WTC11 (cell line): ENCODE measurements around the gene ZNF578. TPM values are rescaled to one million over a fixed set of nuclear protein-coding genes. Genes with fewer than 3 reads are reported as not detected.
"Not testable (repeated sequence)": the region's sequence is repeated elsewhere in the genome, so short reads cannot be mapped to it uniquely, and the experiment has no call there.

ENCODE experiments used
- ATAC-seq: fragments of 200-7000 bp; cut with Tn5 transposase; 2 replicates; pipeline ENCODE4 v1.10.0; 2021; ENCODE audit warnings: mild to moderate bottlenecking, moderate library complexity
- CTCF ChIA-PET: fragments of 300-600 bp; sonication (Branson Sonifier 250); formaldehyde crosslinking; loops from one replicate; lab custom pipeline; 2021; ENCODE audit warnings: antibody characterized with exemption; lab: Charles Lee
- POLR2A ChIA-PET: fragments of 350-600 bp; sonication (Branson Sonifier 250); formaldehyde crosslinking; loops from one replicate; lab custom pipeline; 2021; ENCODE audit warnings: antibody characterized with exemption; lab: Charles Lee
- DNase-seq: peaks from one replicate; pipeline ENCODE4 v3.0.0; 2021; ENCODE audit warnings: low spot score
- H3K27ac Mint-ChIP-seq: 2 replicates; pipeline ENCODE4 v1.8.0; 2021; ENCODE audit warnings: mixed read lengths
- H3K27me3 Mint-ChIP-seq: 2 replicates; pipeline ENCODE4 v1.8.0; 2021; ENCODE audit warnings: low read depth, mild to moderate bottlenecking, moderate library complexity, mixed read lengths
- H3K36me3 Mint-ChIP-seq: 2 replicates; pipeline ENCODE4 v1.8.0; 2021; ENCODE audit warnings: mixed read lengths
- H3K4me1 Mint-ChIP-seq: 2 replicates; pipeline ENCODE4 v1.8.0; 2022; ENCODE audit warnings: mixed read lengths
- H3K4me3 Mint-ChIP-seq: 2 replicates; pipeline ENCODE4 v1.8.0; 2021; ENCODE audit warnings: mild to moderate bottlenecking, moderate library complexity, mixed read lengths
- H3K9me3 Mint-ChIP-seq: 2 replicates; pipeline ENCODE4 v1.8.0; 2021; ENCODE audit warnings: mixed read lengths
- CREB1 ChIP-seq: sonication (generic); formaldehyde crosslinking; IDR thresholded peaks from 2 replicates; pipeline ENCODE4 v1.8.0; 2023; ENCODE audit warnings: mild to moderate bottlenecking, missing genetic modification reagents
- ETV6 ChIP-seq: sonication (generic); formaldehyde crosslinking; IDR thresholded peaks from 2 replicates; pipeline ENCODE4 v1.8.1; 2022; ENCODE audit warnings: mild to moderate bottlenecking, missing genetic modification reagents
- GABPB1 ChIP-seq: sonication (generic); formaldehyde crosslinking; IDR thresholded peaks from 2 replicates; pipeline ENCODE4 v1.8.1; 2023; ENCODE audit warnings: mild to moderate bottlenecking, missing genetic modification reagents
- GRHL2 ChIP-seq: fragments of 250-450 bp; sonication (Bioruptor Pico); IDR thresholded peaks from 2 replicates; pipeline ENCODE4 v1.8.0; 2022; ENCODE audit warnings: mild to moderate bottlenecking, moderate library complexity; ENCODE audit not compliant: insufficient replicate concordance, severe bottlenecking
- NFATC4 ChIP-seq: fragments of 250-450 bp; sonication (Bioruptor Pico); IDR thresholded peaks from 2 replicates; pipeline ENCODE4 v1.9.0; 2021; ENCODE audit warnings: mild to moderate bottlenecking
- NR2C2 ChIP-seq: sonication (generic); formaldehyde crosslinking; IDR thresholded peaks from 2 replicates; pipeline ENCODE4 v1.8.0; 2022; ENCODE audit warnings: mild to moderate bottlenecking, missing genetic modification reagents
- SP1 ChIP-seq: sonication (generic); formaldehyde crosslinking; conservative IDR thresholded peaks from 2 replicates; pipeline ENCODE4 v1.8.1; 2022; ENCODE audit warnings: missing genetic modification reagents
- ZNF263 ChIP-seq: sonication (generic); formaldehyde crosslinking; IDR thresholded peaks from 2 replicates; pipeline ENCODE4 v1.8.1; 2022; ENCODE audit warnings: low read depth, mild to moderate bottlenecking, moderate library complexity, missing genetic modification reagents
- ZNF317 ChIP-seq: sonication (generic); formaldehyde crosslinking; IDR thresholded peaks from 2 replicates; pipeline ENCODE4 v1.8.1; 2023; ENCODE audit warnings: low read depth, mild to moderate bottlenecking, moderate library complexity, missing genetic modification reagents, borderline replicate concordance
- total RNA-seq: library from RNA; stranded (reverse); gene quantifications from 3 replicates; pipeline ENCODE4 v1.2.3, GENCODE V29; 2021
- TF ChIP-seq, protein P1 (sequence below): sonication (generic); formaldehyde crosslinking; IDR thresholded peaks from 2 replicates; pipeline ENCODE4 v1.8.0; 2022; ENCODE audit warnings: mild to moderate bottlenecking, missing genetic modification reagents
- TF ChIP-seq, protein P2 (sequence below): sonication (generic); formaldehyde crosslinking; IDR thresholded peaks from 2 replicates; pipeline ENCODE4 v1.8.0; 2023; ENCODE audit warnings: missing genetic modification reagents
- TF ChIP-seq, protein P3 (sequence below): fragments of 200-600 bp; IDR thresholded peaks from 2 replicates; pipeline ENCODE4 v1.8.0; 2022; ENCODE audit warnings: antibody characterized with exemption
- TF ChIP-seq, protein P4 (sequence below): sonication (generic); formaldehyde crosslinking; IDR thresholded peaks from 2 replicates; pipeline ENCODE4 v1.8.1; 2022; ENCODE audit warnings: low read depth, mild to moderate bottlenecking, moderate library complexity, missing genetic modification reagents, borderline replicate concordance
- TF ChIP-seq, protein P5 (sequence below): sonication (generic); formaldehyde crosslinking; IDR thresholded peaks from 2 replicates; pipeline ENCODE4 v1.8.1; 2023; ENCODE audit warnings: mild to moderate bottlenecking, missing genetic modification reagents, borderline replicate concordance
- TF ChIP-seq, protein P6 (sequence below): sonication (generic); formaldehyde crosslinking; IDR thresholded peaks from 2 replicates; pipeline ENCODE4 v1.8.0; 2022; ENCODE audit warnings: mild to moderate bottlenecking, missing genetic modification reagents

ZNF578 gene
- total RNA-seq, 1 experiment from 2014 or later: 26.6 TPM

DNA sequence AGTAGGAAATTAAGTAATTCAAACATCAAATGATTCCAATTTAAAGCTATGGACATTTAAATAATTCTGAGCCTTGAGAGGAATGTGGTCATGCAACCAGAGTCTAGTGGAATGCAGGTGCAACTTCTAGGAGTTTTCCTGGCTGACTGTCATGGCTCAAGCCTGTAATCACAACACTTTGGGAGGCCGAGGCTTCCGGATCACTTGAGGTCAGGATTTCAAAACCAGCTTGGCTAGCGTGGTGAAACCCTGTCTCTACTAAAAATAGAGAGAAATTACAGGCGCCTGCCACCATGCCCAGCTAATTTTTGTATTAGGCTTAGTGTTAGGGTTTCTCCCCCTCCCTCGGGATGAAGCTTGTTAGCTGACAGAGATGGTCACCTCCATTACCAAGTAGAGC, 80.5 kb downstream of the ZNF578 start:
- Mint-ChIP-seq H3K27me3 (peaks cover 8% of the 10 kb centered on the region), H3K4me1 (peaks cover 35% of the 10 kb centered on the region), H3K9me3 (no peaks in the 10 kb centered on the region), H3K4me3 (no peak overlapping the region)
- CTCF ChIA-PET: no interaction called here
- no peak for TF ChIP-seq NR2C2
- TF ChIP-seq CREB1: no peak
- no peak for TF ChIP-seq ZNF317 (CRISPR knock-in tag)
- TF ChIP-seq, all 79 proteins: peak for 0
- DNase-seq (no peak), ATAC-seq (no peak)
- Mint-ChIP-seq H3K36me3 (peaks cover 6% of the 10 kb centered on the region; the same call in 1 of the 2 replicates), H3K27ac (peak overlapping the region; percentile 89)
- POLR2A ChIA-PET: no interaction called here

DNA sequence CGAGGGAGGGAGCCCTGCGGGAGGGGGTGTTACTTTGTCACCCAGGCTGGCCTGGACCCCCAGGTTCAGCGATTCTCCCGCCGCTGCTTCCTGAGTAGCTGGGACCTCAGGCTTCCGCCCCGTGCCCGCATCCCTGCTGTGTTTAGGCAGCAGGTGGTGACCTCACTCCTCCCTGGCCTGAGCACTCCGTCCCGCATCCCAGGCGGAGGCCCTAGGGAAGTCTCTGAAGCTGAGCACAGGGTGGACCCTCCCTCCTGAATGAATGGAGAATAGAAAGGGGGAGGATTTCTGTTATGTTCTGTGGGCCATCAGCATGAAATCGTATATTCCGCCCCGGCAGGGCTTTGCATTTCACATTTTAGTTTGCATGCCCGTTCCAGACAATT, 82.0 kb downstream of the ZNF578 start:
- not testable (repeated sequence) for H3K27me3 Mint-ChIP-seq, H3K36me3 Mint-ChIP-seq, H3K9me3 Mint-ChIP-seq
- H3K4me3 Mint-ChIP-seq: peak overlapping the region; percentile 89
- POLR2A ChIA-PET: interaction anchor here (0.6 to 0.7 kb wide), 2 partner anchors 25 to 358 kb away, joined by 7 to 8 read pairs; no protein-coding TSS in a partner anchor
- TF ChIP-seq ETV6 (CRISPR knock-in tag) (0 out of 2 replicates have a peak, but pooled peaks have one; percentile 36), ZNF263 (peak; percentile 80; the same call in 1 of the 2 replicates)
- TF ChIP-seq, protein P1, sequence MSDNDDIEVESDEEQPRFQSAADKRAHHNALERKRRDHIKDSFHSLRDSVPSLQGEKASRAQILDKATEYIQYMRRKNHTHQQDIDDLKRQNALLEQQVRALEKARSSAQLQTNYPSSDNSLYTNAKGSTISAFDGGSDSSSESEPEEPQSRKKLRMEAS (CRISPR knock-in tag): peak; percentile 5; the same call in 1 of the 2 replicates
- peak overlapping the region; percentile 74 for H3K27ac Mint-ChIP-seq
- DNase-seq: peak; percentile 68
- peak; percentile 48 for ATAC-seq
- H3K4me1 Mint-ChIP-seq: peaks cover 35% of the 10 kb centered on the region
- CTCF ChIA-PET: interaction anchor here (0.7 to 0.9 kb wide), 3 partner anchors 9 to 200 kb away, joined by 4 to 5 read pairs (median 5); no protein-coding TSS in a partner anchor

DNA sequence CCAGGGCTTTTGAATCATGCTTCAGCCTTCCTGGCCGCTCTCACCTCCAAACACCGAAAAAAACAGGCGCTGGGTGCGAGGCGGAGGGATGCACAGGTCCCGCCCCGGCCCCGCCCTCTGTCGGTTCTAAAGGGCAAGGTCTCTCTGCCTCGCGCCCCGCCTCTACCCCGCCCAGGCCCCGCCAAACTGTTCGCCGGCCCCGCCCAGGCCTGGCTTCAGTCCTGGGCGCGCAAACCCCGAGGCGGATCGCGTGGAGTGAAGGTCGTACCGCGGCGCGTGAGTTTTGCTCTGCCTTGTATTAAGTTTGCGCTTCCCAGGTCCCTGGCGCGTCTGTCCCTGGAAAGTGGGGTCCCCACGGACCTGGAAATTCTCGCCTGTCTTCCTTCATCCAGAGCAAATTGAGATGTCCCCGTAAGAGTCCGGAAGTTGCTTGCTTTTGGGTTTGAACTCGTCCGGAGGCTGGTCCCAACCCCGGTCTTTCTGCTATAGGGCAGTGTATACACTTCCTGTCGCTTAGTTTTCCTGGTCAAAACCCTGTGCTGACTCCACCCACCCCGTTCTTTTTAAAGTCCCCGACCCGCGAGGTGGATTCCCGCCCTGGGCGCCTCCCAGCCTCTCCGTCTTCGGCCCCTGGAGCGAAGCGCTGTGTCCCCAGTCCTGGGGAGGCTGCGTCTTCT, 82.6 kb downstream of the ZNF578 start:
- H3K36me3 Mint-ChIP-seq: peaks cover 14% of the 10 kb centered on the region; the same call in 1 of the 2 replicates
- ATAC-seq (peak; percentile 96), DNase-seq (peak; percentile 97)
- H3K4me3 Mint-ChIP-seq: peak overlapping the region; percentile 89
- peak overlapping the region; percentile 82 for H3K27ac Mint-ChIP-seq
- H3K9me3 Mint-ChIP-seq: no peaks in the 10 kb centered on the region
- peaks cover 40% of the 10 kb centered on the region for H3K4me1 Mint-ChIP-seq
- peaks cover 8% of the 10 kb centered on the region for H3K27me3 Mint-ChIP-seq
- CTCF ChIA-PET: interaction anchor here (0.6 to 0.9 kb wide), 2 partner anchors 9 to 280 kb away, joined by 3 to 5 read pairs; no protein-coding TSS in a partner anchor
- POLR2A ChIA-PET: no interaction called here
- TF ChIP-seq GRHL2 (no peak), SP1 (peak; percentile 64)

DNA sequence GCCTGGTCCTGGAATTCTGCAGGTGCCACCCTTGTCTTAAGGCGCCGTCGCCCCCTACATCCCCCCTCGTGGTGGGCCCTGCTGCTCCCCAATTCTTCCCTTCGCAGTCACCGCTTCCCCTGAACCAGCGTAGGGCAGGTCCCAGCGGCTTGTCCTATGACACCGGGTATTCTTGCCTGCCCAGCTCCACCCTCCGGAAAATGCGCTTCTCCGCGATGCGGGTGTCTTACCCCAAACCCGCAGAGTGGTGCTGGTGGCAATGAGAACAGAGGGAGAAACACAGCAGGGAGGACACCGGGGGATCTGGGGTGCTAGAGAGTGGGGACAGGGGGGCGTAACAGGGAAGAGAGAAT, 83.1 kb downstream of the ZNF578 start:
- ATAC-seq: peak; percentile 33

More for the DNA sequence above, 83.1 kb downstream of the ZNF578 start:
- peak; percentile 54 for DNase-seq
- POLR2A ChIA-PET: no interaction called here
- peaks cover 8% of the 10 kb centered on the region for H3K27me3 Mint-ChIP-seq
- peaks cover 14% of the 10 kb centered on the region; the same call in 1 of the 2 replicates for H3K36me3 Mint-ChIP-seq
- peak overlapping the region; percentile 89 for H3K4me3 Mint-ChIP-seq
- no peaks in the 10 kb centered on the region for H3K9me3 Mint-ChIP-seq
- peak overlapping the region; percentile 82 for H3K27ac Mint-ChIP-seq
- TF ChIP-seq, protein P2, sequence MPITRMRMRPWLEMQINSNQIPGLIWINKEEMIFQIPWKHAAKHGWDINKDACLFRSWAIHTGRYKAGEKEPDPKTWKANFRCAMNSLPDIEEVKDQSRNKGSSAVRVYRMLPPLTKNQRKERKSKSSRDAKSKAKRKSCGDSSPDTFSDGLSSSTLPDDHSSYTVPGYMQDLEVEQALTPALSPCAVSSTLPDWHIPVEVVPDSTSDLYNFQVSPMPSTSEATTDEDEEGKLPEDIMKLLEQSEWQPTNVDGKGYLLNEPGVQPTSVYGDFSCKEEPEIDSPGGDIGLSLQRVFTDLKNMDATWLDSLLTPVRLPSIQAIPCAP (CRISPR knock-in tag): no peak
- TF ChIP-seq, protein P3, sequence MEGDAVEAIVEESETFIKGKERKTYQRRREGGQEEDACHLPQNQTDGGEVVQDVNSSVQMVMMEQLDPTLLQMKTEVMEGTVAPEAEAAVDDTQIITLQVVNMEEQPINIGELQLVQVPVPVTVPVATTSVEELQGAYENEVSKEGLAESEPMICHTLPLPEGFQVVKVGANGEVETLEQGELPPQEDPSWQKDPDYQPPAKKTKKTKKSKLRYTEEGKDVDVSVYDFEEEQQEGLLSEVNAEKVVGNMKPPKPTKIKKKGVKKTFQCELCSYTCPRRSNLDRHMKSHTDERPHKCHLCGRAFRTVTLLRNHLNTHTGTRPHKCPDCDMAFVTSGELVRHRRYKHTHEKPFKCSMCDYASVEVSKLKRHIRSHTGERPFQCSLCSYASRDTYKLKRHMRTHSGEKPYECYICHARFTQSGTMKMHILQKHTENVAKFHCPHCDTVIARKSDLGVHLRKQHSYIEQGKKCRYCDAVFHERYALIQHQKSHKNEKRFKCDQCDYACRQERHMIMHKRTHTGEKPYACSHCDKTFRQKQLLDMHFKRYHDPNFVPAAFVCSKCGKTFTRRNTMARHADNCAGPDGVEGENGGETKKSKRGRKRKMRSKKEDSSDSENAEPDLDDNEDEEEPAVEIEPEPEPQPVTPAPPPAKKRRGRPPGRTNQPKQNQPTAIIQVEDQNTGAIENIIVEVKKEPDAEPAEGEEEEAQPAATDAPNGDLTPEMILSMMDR: no peak
- TF ChIP-seq NFATC4 (CRISPR knock-in tag) (no peak), GABPB1 (no peak)
- TF ChIP-seq, protein P4, sequence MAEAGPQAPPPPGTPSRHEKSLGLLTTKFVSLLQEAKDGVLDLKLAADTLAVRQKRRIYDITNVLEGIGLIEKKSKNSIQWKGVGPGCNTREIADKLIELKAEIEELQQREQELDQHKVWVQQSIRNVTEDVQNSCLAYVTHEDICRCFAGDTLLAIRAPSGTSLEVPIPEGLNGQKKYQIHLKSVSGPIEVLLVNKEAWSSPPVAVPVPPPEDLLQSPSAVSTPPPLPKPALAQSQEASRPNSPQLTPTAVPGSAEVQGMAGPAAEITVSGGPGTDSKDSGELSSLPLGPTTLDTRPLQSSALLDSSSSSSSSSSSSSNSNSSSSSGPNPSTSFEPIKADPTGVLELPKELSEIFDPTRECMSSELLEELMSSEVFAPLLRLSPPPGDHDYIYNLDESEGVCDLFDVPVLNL (CRISPR knock-in tag): no peak
- TF ChIP-seq, protein P5, sequence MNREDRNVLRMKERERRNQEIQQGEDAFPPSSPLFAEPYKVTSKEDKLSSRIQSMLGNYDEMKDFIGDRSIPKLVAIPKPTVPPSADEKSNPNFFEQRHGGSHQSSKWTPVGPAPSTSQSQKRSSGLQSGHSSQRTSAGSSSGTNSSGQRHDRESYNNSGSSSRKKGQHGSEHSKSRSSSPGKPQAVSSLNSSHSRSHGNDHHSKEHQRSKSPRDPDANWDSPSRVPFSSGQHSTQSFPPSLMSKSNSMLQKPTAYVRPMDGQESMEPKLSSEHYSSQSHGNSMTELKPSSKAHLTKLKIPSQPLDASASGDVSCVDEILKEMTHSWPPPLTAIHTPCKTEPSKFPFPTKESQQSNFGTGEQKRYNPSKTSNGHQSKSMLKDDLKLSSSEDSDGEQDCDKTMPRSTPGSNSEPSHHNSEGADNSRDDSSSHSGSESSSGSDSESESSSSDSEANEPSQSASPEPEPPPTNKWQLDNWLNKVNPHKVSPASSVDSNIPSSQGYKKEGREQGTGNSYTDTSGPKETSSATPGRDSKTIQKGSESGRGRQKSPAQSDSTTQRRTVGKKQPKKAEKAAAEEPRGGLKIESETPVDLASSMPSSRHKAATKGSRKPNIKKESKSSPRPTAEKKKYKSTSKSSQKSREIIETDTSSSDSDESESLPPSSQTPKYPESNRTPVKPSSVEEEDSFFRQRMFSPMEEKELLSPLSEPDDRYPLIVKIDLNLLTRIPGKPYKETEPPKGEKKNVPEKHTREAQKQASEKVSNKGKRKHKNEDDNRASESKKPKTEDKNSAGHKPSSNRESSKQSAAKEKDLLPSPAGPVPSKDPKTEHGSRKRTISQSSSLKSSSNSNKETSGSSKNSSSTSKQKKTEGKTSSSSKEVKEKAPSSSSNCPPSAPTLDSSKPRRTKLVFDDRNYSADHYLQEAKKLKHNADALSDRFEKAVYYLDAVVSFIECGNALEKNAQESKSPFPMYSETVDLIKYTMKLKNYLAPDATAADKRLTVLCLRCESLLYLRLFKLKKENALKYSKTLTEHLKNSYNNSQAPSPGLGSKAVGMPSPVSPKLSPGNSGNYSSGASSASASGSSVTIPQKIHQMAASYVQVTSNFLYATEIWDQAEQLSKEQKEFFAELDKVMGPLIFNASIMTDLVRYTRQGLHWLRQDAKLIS (CRISPR knock-in tag): no peak
- TF ChIP-seq, protein P6, sequence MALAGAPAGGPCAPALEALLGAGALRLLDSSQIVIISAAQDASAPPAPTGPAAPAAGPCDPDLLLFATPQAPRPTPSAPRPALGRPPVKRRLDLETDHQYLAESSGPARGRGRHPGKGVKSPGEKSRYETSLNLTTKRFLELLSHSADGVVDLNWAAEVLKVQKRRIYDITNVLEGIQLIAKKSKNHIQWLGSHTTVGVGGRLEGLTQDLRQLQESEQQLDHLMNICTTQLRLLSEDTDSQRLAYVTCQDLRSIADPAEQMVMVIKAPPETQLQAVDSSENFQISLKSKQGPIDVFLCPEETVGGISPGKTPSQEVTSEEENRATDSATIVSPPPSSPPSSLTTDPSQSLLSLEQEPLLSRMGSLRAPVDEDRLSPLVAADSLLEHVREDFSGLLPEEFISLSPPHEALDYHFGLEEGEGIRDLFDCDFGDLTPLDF: no peak
- CTCF ChIA-PET: interaction anchor here (0.6 kb wide), 1 partner anchor 280 kb away, joined by 3 read pairs; no protein-coding TSS in a partner anchor
- H3K4me1 Mint-ChIP-seq: peaks cover 40% of the 10 kb centered on the region
